ENCODE results near the gene FA2H.

Gene FA2H

DNA sequence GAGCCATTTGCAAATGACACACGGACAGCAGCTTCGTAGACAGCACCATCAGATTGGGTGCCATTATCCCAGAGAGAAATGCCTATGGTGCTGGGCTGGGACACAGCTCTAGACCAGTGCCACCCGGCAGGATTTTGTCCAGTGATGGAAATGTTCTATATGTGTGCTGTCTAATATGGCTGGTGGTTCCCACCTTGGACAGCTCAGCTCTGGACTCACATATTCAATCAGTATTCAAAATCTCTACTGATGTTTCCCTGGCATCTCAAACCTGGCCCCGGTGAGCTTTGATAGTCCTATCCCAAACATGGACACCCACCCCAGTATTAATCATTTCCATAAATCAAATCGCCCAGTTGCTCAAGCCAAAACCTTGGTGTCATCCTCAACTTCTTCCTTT lies 23.0 kb downstream of the FA2H start:
- TF ChIP-seq, protein P1, sequence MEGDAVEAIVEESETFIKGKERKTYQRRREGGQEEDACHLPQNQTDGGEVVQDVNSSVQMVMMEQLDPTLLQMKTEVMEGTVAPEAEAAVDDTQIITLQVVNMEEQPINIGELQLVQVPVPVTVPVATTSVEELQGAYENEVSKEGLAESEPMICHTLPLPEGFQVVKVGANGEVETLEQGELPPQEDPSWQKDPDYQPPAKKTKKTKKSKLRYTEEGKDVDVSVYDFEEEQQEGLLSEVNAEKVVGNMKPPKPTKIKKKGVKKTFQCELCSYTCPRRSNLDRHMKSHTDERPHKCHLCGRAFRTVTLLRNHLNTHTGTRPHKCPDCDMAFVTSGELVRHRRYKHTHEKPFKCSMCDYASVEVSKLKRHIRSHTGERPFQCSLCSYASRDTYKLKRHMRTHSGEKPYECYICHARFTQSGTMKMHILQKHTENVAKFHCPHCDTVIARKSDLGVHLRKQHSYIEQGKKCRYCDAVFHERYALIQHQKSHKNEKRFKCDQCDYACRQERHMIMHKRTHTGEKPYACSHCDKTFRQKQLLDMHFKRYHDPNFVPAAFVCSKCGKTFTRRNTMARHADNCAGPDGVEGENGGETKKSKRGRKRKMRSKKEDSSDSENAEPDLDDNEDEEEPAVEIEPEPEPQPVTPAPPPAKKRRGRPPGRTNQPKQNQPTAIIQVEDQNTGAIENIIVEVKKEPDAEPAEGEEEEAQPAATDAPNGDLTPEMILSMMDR (IDR thresholded peaks at IDR 0.05; ENCODE audit: low read depth, low read length), result no peak
- no peak for DNase-seq (ENCODE audit: extremely low read depth, low read depth)

DNA sequence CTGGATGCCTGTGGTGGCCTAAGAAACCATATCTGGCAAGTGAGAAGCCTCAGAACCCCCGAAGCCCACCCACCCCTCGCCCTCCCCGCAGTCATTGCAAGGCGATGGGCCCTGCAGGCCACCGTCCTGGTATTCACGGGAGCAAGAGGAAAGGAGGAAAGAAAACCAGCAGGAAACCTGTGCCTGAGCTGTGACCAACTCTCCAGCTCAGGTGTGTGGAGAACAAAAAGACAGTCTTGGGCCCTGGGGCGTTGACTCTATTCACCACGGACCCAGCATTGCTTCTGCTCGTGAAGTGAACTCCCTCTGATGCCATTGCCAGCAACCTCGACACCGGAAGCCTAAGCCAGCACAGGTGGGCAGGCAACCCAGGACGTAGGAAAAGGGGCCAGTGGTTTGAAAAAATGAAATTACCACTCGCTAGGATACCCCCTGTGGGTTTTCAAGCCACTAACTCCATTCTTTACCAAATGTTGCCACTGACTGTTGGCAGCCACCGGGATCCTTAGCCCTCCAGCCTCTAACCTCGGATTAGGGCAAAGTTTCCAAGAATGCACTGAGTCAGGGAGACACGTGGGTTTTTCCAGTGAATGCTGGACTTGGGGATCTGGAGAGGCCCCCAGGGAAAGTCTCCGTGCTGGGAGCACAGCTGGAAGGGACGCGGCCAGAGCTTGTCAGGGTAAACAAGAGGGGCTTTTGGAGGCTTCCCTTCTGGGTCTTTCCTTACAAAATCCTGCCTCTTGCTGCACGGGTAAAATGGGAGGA lies 25.1 kb downstream of the FA2H start:
- TF ChIP-seq, protein P1 (IDR thresholded peaks at IDR 0.05; ENCODE audit: low read depth, low read length), result no peak
- no peak for DNase-seq (ENCODE audit: extremely low read depth, low read depth)

GRCh38 chr16:74748616-74749026 lies 26.0 kb downstream of the FA2H start:
- TF ChIP-seq, protein P1 (IDR thresholded peaks at IDR 0.05; ENCODE audit: low read depth, low read length), result no peak
- DNase-seq (ENCODE audit: extremely low read depth, low read depth), result no peak

DNA sequence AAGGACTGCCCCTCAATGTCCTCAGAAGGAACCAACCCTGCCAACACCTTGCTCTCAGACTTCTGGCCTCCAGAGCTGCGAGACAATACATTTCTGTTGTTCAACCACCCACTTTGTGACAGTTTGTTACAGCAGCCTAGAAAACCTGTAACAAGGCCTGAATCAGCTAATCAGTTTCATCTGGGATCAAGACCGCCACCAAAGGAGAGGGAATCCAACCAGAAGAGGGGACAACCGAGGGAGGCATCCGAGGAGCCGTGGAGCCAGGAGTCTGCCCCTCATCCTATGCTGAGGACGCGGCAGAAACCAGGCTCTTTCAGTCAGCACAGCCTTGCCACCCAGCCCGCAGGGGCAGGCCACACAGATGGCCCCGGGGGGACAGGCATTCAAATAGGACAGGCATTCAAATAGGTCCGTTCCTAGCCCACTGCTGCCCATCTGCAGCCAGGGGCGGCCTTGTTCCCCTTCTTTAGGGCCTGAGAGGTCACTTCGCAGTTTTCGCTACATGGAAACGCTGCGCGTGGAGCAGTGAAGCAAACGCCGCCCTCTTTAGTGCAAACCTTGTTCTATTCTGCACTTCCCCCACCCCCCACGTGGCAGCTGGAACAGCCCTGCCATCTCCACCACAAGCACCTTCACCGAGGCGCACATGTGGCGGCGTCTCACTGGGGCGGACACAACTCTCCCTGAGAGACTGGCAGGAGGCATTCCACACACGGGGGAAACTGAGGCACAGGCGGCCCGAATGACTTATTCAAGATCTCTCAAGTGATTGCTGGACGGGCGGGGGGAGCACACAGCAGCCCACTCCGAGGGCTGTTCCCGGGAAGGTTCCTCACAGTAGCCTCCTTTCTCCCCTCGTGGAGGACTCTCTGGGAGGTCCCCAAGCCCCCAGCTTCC lies 26.7 kb downstream of the FA2H start:
- no peak for DNase-seq (ENCODE audit: extremely low read depth, low read depth)
- TF ChIP-seq, protein P1 (IDR thresholded peaks at IDR 0.05; ENCODE audit: low read depth, low read length), result no peak

- TF ChIP-seq, protein P1 (IDR thresholded peaks at IDR 0.05; ENCODE audit: low read depth, low read length), result no peak
- no peak for DNase-seq (ENCODE audit: extremely low read depth, low read depth)
Measured at GRCh38 chr16:74745926-74746325, 28.7 kb downstream of the FA2H start.

GRCh38 chr16:74745109-74745615 lies 29.5 kb downstream of the FA2H start:
- TF ChIP-seq, protein P1 (IDR thresholded peaks at IDR 0.05; ENCODE audit: low read depth, low read length), result no peak
- no peak for DNase-seq (ENCODE audit: extremely low read depth, low read depth)

DNA sequence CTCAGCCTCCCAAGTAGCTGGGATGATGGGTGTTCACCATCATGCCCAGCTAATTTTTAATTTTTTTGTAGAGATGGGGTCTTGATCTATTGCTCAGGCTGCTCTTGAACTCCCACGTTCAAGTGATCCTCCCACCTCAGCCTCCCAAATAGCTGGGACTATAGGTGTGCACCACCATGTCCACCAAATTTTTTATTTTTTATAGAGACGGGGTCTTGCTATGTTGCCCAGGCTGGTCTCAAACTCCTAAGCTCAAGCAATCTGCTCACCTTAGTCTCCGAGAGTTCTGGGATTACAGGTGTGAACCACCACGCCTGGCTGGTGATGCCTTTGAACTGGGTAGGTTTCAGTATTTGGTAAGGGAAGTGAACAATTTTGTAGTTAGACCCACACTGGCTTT lies 30.1 kb downstream of the FA2H start:
- no peak for DNase-seq (ENCODE audit: extremely low read depth, low read depth)
- TF ChIP-seq, protein P1 (IDR thresholded peaks at IDR 0.05; ENCODE audit: low read depth, low read length), result no peak
